Hematopoietic multipotent progenitor cell treated with erythropoietin and hydrocortisone succinate and interleukin-3 and kit ligand, for 8 days (in vitro differentiated cells): Measurements from ENCODE around the gene MZT2B.
"Not testable (repeated sequence)": the region's sequence is repeated elsewhere in the genome, so short reads cannot be mapped to it uniquely, and the experiment has no call there.

ENCODE experiments used
- DNase-seq: peaks from one replicate; pipeline ENCODE4 v3.0.0-alpha.2; 2015

MZT2B gene, protein sequence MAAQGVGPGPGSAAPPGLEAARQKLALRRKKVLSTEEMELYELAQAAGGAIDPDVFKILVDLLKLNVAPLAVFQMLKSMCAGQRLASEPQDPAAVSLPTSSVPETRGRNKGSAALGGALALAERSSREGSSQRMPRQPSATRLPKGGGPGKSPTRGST

DNA sequence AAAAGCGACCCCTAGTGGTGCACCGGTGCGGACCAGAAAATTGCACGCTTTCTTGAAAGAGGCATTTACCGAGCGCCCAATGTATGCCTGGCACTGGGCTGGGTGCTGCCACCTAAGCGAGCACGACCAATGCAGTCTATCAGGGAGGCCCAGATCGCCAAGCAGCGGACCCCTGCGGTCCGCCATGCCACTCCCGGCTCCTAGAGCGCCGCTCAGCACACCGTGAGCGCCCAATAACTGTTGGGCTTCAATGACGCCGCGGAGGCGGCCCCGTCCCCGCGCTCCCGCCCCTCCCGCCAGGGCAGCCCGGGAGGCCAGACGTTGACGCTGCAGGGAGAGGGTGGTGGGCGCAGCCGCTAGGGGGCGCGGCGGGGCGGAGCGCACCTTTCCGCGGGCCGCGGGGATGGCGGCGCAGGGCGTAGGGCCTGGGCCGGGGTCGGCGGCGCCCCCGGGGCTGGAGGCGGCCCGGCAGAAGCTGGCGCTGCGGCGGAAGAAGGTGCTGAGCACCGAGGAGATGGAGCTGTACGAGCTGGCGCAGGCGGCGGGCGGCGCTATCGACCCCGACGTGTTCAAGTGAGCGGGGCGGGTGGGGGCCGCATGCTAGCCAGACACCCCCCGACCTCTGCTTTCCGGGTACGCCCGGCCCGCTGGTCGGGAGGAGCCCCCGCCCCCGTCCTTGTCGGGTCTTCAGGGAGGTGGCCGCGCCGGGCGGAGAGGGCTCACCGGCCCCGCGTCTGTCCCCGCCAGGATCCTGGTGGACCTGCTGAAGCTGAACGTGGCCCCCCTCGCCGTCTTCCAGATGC lies at the start of gene MZT2B:
MZT2B (plus strand) TSS at position 383 of the 803 bp plus-strand sequence; CDS start at position 404, 21 bp downstream.
- peak; percentile 90 for DNase-seq

DNA sequence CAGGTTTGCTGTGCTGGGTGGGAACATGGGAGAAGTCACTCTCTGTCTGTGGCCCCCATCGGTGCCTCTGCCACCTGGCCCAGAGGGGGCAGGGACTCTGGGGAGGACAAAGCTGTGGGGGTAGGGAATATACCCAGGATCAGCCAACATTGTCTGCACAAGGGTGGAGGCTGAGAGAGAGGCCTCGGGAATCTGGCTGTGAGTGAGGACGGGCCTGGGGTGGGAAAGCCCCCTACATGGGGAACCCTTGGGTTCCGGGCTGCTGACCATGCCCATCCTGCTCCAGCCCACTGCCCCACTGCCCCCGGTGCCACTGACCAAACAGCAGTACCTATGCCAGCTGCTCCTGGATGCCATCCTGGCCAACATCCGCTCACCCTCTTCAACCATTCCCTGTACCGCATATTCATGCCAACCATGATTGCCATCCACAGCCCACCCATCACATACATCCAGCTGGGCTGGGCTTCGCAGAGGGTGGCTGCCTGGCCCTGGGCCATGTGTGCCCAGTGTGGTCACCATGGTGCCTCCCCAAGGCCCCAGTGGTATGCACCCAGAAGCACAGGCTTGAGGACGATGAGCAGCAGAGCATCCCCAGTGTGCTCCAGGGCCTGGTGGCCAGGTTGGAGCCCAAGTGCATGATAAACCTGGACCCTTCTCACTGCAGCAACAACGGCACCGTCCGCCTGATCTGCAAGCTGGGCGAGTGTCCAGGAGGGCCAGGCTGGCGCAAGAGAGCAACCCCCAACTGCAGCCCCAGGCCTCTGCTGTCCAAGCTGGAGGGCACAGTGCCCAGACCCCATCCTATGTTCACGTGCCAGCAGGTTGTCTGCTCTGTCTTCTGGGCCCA lies 46.1 kb upstream of the MZT2B start:
- DNase-seq: no peak

GRCh38 chr2:130136546-130136945 lies 45.5 kb upstream of the MZT2B start:
- not testable (repeated sequence) for DNase-seq

DNA sequence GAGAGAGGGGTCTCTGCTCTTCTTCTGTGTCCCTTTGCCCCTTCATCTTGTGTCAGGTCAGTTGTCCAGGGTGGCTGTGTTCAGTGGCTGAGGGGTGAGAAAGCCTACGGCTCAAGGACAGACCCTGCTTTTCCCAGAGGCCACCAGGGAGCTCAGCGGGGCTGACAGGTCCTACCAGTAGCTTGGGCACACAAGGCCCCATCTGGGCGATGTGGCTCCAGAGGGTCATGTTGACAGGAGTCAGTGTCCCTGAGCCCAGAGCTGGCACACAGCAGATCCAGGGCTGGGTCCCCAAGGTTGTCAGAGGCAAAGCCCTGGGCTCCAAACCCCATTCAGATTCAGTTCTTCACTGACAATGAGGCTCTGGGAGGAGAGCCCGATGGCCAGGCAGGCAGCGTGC lies 44.9 kb upstream of the MZT2B start:
- DNase-seq: not testable (repeated sequence)

GRCh38 chr2:130138326-130138725 lies 43.7 kb upstream of the MZT2B start:
- DNase-seq: not testable (repeated sequence)

DNA sequence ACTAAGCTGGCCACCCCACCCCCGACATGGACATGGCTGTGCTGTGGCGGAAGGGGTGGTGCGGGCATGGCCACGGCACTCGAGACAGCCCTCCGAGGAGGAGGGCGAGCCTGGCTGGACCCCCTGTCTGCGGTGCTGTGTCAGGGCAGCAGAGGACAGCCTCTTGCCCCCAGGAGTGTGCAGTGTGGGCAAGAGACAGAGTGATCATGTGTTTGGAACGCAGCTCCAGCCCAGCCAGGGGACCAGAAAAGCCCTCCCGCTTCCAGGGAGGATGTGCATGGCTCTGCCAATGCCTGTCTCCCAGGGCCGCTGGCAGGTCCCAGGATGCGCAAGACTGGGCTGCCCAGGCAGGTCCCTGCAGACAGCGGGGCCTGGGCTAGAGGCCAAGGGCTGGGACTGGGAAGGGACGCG lies 43.2 kb upstream of the MZT2B start:
- not testable (repeated sequence) for DNase-seq

DNA sequence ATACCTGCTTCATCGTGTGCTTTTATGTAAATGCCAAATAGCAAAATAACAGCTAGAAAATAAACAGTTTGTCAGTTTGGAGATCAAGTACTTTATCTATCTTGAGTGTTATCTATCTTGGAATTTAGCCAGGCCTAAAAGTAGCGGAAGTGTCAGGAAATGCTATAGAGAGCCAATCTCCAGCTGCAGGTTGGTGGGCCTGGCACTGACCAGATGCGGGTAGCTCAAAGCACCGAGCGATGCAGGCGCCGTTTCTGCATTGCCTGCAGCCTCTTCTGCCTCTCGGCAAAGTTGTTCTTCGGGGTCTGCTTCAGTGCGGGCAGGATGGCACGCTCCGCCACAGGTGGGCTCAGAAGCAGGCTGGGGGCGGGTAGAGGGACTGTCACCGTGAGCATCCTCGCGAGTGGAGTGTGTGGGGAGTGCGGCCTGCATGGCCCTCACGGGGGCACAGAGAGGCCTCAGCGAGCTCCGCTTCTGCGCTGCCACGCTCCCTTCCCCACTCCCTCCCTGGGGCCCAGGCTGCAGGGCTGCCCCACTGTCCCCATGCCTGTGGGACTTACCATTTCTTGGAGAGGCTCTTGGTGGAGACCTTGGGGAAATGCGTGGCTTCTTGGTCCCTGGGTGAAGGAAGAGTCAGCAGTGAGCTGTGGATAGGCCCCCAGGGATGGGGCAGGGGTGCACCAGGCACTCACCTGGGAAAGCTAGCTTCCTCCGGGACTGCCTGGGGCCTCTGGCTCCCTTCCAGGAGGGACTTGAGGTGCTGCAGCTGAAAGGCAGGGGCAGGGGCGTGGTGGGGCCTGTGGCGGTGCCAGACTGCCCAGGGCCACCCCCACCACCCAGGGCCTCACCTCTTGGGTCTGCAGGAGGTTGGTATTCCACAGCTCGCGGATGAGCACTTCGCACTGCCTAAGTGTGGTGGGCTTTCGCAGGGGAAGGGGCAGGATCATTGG lies 42.5 kb upstream of the MZT2B start:
- not testable (repeated sequence) for DNase-seq

GRCh38 chr2:130140516-130140915 lies 41.5 kb upstream of the MZT2B start:
- not testable (repeated sequence) for DNase-seq

GRCh38 chr2:130141002-130141401 lies 41.1 kb upstream of the MZT2B start:
- DNase-seq: not testable (repeated sequence)

DNA sequence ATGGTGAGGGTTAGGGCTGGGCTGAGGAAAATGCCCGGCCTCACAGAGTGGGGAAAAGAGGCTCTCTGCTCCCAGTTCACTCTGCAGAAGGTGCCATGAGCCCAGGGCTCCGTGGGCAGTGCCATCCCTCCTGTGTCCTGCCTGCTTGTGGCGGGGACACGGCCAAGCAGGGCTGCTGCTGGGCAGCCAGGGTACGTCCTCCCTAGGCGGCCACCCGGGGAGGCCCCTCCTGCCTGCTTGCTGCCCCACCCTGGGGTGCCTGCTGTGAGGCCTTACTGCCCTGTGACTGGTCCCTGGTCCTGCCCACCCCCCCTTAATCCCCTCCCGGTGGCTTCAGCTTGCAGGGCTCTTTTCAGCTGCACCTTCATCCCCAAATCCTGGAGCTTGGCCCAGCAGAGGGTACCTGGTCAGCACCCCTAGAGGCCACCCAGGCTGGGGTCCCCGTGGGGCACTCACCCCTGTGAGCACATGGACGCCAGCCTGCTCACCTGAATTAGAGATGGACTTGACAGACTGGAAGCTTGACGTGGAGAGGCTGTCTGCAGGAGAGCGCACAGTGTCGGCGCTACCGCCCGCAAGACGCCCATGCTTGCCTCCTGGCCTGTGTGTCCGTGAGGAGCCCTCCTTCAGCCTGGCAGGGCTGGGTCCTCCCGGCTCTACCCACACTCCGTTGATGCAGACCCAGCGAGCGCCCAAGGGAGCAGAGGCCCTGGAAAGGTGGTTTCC lies 40.3 kb upstream of the MZT2B start:
- DNase-seq: not testable (repeated sequence)

- not testable (repeated sequence) for DNase-seq
Measured at GRCh38 chr2:130142396-130143265, 39.4 kb upstream of the MZT2B start.

DNA sequence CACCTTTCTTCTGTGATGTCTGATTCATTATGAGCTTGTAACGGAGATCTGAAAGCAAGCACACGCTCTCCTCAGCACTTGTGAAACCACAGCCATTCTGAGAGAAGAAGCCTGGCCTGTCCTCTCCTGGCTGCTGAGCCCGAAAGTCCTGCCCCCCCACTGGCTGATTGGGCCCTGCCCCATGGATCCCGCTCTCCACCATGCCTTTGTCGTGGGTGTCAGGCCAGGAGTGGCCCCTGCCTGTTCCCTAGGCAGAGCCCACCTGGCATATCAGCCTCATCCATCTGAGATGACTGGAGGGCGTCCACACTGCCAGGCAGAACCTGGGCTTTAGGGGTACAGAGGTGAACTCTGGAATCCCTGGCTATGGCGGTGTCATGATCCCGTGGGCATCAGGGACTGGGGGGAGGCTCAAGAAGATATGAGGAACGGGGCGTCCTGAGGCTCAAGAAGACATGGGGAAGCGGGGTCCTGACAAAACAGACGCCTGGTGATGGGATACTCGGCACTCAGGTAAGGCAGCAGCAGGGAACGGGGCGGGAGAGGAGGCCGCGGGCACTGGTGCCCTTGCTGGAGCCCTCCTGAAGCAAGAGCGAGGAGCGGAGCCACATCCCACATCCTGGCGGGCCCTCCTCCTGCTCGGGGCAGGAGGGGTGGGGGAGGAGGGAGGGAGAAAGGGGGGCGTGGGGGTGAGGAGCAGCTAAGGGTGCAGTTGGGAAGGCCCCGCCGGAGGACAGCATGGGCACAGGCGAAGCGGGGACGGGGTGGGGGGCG lies 38.6 kb upstream of the MZT2B start:
- DNase-seq: not testable (repeated sequence)

DNA sequence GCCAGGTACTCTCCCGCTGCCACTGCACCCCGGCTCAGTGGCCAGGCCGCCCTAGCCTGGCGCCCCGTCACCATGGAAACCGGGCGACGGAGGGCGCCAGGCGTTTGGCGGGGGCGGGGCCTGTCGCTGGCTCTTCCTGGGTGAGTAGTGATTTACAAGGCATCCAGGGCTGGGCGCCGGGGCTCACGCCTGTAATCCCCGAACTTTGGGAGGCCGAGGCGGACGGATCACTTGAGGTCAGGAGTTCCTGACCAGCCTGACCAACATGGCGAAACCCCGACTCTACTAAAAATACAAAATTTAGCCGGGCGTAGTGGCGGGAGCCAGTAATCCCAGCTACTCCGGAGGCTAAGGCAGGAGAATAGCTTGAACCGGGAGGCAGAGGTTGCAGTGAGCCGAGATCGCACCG lies 37.1 kb upstream of the MZT2B start, which contains the start of gene CCDC74B:
CCDC74B (minus strand) TSS at position 107 of the 409 bp plus-strand sequence. CDS start 116 bp downstream, outside the sequence.
- peak; percentile 27 for DNase-seq

GRCh38 chr2:130148515-130148914 lies 33.5 kb upstream of the MZT2B start:
- DNase-seq: not testable (repeated sequence)

GRCh38 chr2:130150181-130151144 lies 31.6 kb upstream of the MZT2B start:
- DNase-seq: no peak

GRCh38 chr2:130151145-130151512 lies 30.9 kb upstream of the MZT2B start:
- not testable (repeated sequence) for DNase-seq

GRCh38 chr2:130152136-130152815 lies 29.8 kb upstream of the MZT2B start:
- not testable (repeated sequence) for DNase-seq
